CD4-positive, alpha-beta T cell treated with Interleukin-2 at 100 ng/mL for 4 hours (primary cell): ENCODE data around the gene SCAF4.
"Not testable (repeated sequence)": the region's sequence is repeated elsewhere in the genome, so short reads cannot be mapped to it uniquely, and the experiment has no call there.

Experiments
- DNase-seq: peaks from one replicate; pipeline ENCODE4 v3.0.0-alpha.2; 2020; ENCODE audit warnings: low spot score

Gene SCAF4

DNA sequence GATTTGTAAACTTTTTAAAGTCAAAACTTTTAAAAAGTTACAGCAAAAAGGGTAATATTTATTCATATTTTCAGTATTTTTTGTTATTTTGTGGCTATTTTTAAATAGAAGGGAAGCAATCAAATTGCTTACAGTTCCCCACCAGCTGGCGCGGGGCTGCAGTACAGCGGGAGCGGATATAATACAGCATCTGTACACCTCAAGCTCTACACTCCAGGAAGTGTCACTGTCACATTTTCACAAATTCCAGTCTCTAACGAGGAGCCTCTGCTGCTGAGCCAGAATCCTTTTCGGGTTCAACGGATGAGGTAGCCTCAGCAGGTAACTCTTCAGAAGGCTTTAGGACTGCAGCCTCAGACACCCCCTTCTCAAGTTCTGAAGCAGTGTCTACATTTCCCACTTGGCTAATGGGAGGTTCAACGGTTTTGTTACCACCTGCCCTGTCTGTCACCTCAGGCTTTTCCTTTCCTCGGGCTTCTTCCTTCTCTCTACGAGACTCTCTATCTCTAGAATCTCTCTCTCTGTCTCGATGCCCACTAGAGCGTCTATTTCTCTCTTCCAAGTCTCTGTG lies 60.7 kb downstream of the SCAF4 start:
- DNase-seq = no peak

DNA sequence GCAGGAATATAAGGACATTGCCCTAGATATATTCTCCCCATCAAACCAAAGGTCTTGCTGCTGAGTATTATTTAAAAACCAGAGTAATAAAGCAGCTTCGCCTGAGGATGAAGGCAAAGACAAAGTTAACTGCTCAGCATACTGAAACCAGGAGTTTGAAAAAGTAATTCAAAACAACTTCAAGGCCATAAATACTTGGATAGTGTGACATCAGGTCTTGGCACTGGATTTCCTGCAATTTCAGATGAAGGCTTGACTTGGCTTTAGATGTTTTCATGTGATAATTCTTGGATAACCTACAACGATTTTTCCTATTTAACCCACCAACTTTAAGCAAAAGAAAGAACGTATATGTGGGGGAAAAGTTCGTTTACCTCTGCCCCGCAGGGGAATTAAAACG lies 61.8 kb downstream of the SCAF4 start:
- no peak for DNase-seq

- DNase-seq = no peak
Measured at GRCh38 chr21:31668651-31669491, 63.0 kb downstream of the SCAF4 start.

DNA sequence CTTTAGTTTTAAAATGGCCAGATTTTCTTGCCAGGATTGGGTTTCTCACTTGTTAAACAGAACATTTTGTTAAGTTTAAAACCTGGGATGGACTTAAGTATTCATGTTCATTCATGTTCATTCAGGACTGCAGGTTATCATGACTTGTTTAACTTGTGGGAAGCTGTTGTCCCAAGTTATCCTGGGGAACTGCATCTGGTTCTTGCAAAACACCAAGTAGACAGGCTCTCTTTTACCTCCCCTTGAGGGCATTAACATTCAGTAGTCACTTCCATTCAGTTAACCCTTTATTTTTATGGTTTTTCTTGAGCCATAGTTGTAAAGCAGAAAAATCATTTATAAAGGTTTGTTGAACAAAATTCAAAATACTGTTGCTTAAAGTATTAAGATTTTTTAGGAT lies 64.3 kb downstream of the SCAF4 start:
- no peak for DNase-seq

DNA sequence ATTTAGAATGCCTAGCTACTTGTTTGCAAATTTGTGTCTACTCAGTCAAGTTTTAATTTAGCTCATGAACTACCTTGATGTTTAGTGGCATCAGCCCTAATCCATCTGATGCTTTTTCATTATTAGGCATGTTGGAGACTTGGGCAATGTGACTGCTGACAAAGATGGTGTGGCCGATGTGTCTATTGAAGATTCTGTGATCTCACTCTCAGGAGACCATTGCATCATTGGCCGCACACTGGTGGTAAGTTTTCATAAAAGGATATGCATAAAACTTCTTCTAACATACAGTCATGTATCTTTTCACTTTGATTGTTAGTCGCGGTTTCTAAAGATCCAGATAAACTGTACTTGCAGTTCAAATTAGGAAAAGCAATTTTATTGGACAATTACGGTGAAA lies 64.8 kb downstream of the SCAF4 start:
- no peak for DNase-seq

- DNase-seq = no peak
Measured at GRCh38 chr21:31666445-31667010, 65.4 kb downstream of the SCAF4 start.

GRCh38 chr21:31665869-31666268 lies 66.0 kb downstream of the SCAF4 start:
- not testable (repeated sequence) for DNase-seq

DNA sequence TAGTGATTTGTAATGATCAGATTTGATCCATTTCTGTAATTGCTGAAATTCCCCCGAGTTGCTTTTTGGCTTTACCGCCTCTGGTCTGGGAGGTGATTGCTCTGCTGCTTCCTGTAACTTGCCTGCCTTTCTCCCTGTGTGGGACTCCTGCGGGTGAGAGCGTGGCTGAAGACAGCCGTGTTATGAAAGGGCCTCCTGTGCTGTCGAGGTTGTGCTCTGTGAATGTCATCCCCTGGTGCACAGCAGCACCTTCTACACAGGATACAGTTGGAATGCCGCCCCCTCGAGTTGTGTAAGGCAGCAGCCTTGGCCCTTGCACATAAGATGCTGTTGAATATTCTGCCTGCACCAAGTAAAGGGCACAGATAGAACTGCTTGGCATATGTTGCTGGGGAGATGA lies 66.5 kb downstream of the SCAF4 start:
- DNase-seq = peak; percentile 16

DNA sequence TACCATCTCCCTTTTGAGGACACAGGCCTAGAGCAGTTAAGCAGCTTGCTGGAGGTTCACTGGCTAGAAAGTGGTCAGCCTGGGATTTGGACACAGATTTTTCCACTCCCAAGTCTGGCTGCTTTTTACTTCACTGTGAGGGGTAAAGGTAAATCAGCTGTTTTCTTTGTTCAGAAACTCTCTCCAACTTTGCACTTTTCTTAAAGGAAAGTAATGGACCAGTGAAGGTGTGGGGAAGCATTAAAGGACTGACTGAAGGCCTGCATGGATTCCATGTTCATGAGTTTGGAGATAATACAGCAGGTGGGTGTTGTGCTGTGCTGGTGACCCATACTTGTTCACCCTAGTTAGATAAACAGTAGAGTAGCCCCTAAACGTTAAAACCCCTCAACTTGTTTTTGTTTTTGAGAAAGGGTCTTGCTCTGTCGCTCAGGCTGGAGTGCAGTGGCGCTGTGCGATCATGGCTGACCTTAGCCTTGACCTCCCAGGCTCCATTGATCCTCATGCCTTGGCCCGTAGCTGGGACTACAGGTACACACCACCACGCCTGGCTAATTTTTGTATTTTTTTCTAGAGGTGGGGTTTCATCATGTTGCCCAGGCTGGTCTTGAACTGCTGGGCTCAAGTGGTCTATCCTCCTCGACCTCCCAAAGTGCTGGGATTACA lies 68.2 kb downstream of the SCAF4 start:
- no peak for DNase-seq

GRCh38 chr21:31660591-31660990 lies 71.3 kb downstream of the SCAF4 start:
- DNase-seq = peak; percentile 12

- peak; percentile 22 for DNase-seq
Measured at GRCh38 chr21:31660259-31660565, 71.7 kb downstream of the SCAF4 start.

DNA sequence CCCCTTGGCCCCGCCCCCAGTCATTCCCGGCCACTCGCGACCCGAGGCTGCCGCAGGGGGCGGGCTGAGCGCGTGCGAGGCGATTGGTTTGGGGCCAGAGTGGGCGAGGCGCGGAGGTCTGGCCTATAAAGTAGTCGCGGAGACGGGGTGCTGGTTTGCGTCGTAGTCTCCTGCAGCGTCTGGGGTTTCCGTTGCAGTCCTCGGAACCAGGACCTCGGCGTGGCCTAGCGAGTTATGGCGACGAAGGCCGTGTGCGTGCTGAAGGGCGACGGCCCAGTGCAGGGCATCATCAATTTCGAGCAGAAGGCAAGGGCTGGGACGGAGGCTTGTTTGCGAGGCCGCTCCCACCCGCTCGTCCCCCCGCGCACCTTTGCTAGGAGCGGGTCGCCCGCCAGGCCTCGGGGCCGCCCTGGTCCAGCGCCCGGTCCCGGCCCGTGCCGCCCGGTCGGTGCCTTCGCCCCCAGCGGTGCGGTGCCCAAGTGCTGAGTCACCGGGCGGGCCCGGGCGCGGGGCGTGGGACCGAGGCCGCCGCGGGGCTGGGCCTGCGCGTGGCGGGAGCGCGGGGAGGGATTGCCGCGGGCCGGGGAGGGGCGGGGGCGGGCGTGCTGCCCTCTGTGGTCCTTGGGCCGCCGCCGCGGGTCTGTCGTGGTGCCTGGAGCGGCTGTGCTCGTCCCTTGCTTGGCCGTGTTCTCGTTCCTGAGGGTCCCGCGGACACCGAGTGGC lies 72.2 kb downstream of the SCAF4 start, which contains the start of gene SOD1:
TSS of gene SOD1 (plus strand) at position 158 of the 723 bp plus-strand sequence. CDS start at position 235, 77 bp downstream.
- peak; percentile 96 for DNase-seq

- DNase-seq = no peak
Measured at GRCh38 chr21:31659286-31659535, 72.7 kb downstream of the SCAF4 start.

GRCh38 chr21:31658053-31658452 lies 73.9 kb downstream of the SCAF4 start:
- no peak for DNase-seq

- peak; percentile 26 for DNase-seq
Measured at GRCh38 chr21:31656199-31657095, 75.5 kb downstream of the SCAF4 start.

DNA sequence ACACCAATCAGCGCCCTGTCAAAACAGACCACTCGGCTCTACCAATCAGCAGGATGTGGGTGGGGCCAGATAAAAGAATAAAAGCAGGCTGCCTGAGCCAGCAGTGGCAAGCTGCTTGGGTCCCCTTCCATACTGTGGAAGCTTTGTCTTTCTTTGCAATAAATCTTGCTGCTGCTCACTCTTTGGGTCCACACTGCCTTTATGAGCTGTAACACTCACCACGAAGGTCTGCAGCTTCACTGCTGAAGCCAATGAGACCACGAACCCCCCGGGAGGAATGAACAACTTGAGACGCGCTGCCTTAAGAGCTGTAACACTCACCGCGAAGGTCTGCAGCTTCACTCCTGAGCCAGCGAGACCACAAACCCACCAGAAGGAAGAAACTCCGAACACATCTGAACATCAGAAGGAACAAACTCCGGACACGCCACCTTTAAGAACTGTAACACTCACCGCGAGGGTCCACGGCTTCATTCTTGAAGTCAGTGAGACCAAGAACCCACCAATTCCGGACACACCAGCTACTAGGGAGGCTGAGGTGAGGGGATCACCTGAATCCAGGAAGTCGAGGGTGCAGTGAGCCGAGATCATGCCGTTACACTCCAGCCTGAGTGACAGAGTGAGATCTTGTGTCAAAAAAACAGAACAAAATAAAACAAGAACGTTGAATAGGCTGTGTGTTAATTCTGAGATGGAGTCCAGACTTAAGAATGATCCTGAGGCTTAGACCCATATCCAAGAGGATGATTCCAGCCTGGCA lies 76.9 kb downstream of the SCAF4 start:
- DNase-seq = peak; percentile 23

- no peak for DNase-seq
Measured at GRCh38 chr21:31654340-31654739, 77.6 kb downstream of the SCAF4 start.

DNA sequence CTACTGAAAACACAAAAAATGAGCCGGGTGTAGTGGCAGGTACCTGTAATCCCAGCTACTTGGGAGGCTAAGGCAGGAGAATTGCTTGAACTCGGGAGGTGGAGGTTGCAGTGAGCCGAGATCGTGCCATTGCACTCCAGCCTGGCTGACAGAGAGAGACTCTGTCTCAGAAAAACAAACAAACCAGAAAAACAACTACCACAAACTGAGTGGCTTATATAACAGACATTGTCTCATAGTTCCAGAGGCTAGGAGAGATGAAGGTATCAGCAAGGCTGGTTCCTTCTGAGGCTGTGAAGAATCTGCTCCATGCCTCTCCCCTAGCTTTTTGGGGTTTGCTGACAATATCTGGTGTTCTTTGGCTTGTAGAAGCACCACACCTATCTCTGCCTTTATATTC lies 80.4 kb downstream of the SCAF4 start:
- not testable (repeated sequence) for DNase-seq

DNA sequence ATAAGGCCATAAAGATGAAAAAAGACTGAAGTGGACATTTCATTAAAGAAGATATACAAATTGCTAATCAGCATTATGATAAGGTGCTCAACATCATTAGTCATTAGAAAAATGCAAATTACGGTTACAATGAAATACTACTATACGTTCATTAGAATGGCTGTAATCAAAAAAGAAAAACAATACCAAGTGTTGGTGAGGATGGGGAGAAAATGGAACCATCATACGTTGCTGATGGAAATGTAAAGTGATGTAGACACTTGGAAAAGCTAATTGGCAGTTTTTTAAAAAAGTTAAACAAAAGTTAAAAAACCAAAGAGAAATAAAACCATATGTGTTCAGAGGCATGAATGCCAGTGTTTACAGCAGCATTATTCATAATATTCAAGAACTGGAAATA lies 81.0 kb downstream of the SCAF4 start:
- no peak for DNase-seq

- DNase-seq = no peak
Measured at GRCh38 chr21:31647650-31648049, 84.3 kb downstream of the SCAF4 start.

- no peak for DNase-seq
Measured at GRCh38 chr21:31644643-31645042, 87.3 kb downstream of the SCAF4 start.
